Measurements from ENCODE around the gene RIPK4. TPM values are rescaled to one million over a fixed set of nuclear protein-coding genes. Genes with fewer than 3 reads are reported as not detected.

RIPK4 gene
- total RNA-seq, 1 donor from 2014 or later, result 0.07 TPM

DNA sequence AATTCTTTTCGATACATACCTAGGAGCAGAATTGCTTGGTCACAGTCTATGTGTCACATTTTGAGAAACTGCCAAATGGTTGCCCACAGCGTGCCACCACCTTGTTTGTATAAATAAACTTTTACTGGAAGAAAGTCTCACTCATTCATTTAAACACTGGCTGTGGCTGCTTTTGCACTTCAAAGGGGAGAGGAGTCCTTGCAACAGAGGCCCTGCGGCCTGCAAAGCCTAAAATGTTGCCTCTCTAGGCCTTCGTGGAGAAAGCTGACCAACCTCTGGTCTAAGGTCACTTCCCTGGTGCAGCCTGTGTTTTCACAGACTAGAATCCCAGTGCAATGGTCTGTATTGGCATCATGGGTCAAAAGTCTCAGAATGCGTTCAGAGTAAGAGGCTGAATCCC, 8.3 kb downstream of the RIPK4 start:
- intact Hi-C loops (cut with micrococcal nuclease), result no loop called here
- POLR2A ChIA-PET, result no interaction called here
- peaks cover 37% of the 10 kb centered on the region for H3K27me3 Mint-ChIP-seq
- CTCF ChIA-PET, result no interaction called here
- H3K4me1 Mint-ChIP-seq, result peaks cover 12% of the 10 kb centered on the region
- no peaks in the 10 kb centered on the region for H3K36me3 Mint-ChIP-seq (ENCODE audit: low read depth)
- ATAC-seq (ENCODE audit: low read depth) (no peak), DNase-seq (no peak)
- TF ChIP-seq, protein P1, sequence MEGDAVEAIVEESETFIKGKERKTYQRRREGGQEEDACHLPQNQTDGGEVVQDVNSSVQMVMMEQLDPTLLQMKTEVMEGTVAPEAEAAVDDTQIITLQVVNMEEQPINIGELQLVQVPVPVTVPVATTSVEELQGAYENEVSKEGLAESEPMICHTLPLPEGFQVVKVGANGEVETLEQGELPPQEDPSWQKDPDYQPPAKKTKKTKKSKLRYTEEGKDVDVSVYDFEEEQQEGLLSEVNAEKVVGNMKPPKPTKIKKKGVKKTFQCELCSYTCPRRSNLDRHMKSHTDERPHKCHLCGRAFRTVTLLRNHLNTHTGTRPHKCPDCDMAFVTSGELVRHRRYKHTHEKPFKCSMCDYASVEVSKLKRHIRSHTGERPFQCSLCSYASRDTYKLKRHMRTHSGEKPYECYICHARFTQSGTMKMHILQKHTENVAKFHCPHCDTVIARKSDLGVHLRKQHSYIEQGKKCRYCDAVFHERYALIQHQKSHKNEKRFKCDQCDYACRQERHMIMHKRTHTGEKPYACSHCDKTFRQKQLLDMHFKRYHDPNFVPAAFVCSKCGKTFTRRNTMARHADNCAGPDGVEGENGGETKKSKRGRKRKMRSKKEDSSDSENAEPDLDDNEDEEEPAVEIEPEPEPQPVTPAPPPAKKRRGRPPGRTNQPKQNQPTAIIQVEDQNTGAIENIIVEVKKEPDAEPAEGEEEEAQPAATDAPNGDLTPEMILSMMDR (IDR thresholded peaks at IDR 0.05), result no peak
- H3K9me3 Mint-ChIP-seq, result no peaks in the 10 kb centered on the region
- no peak overlapping the region for H3K4me3 Mint-ChIP-seq
- H3K27ac Mint-ChIP-seq, result no peak overlapping the region

DNA sequence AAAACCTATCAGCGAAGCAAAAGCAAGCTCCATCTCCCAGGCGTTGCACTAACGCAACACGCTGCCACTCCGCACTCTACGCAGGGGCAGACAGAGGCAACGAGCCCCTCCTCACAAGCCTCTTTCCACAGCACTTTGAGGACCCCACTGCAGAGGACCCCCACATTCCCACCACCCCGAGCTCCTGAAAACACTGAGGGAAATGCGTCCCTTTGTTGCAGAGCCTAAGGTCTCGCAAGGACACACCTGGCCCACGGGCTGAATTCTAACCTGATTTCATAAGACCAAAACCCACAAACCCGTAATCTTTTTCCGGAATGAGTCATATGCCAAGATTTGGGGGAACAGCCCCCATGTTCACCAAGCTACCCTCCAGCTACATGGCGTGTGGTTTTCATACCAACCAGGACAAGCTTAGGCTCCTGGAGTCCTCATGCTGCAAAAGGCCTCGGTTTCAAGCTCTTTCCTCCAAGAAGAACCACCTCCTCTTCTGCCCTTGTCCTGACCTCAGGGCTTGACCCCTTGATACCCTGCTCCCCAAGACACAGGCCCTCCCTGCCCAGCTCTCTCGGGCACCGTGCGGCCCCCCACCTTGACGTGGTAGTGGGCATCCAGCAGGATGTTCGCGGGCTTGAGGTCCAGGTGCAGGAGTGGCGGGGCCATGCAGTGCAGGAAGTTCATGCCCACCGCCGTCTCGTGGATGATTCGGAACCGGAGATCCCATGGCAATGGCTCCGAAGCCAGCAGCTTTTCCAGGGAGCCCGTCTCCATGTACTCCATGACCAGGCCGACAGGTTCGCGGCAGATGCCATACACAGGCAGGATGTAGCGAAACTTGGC, 10.7 kb downstream of the RIPK4 start:
- no peak for ATAC-seq (ENCODE audit: low read depth)
- no peak overlapping the region for H3K4me3 Mint-ChIP-seq
- TF ChIP-seq, protein P1 (IDR thresholded peaks at IDR 0.05), result no peak
- peaks cover 3% of the 10 kb centered on the region for H3K4me1 Mint-ChIP-seq
- ChIA-PET CTCF (no interaction called here), POLR2A (no interaction called here)
- no peak overlapping the region for H3K27ac Mint-ChIP-seq
- no peaks in the 10 kb centered on the region for H3K9me3 Mint-ChIP-seq
- H3K27me3 Mint-ChIP-seq, result peaks cover 17% of the 10 kb centered on the region
- no peaks in the 10 kb centered on the region for H3K36me3 Mint-ChIP-seq (ENCODE audit: low read depth)
- intact Hi-C loops (cut with micrococcal nuclease), result no loop called here
- no peak for DNase-seq

DNA sequence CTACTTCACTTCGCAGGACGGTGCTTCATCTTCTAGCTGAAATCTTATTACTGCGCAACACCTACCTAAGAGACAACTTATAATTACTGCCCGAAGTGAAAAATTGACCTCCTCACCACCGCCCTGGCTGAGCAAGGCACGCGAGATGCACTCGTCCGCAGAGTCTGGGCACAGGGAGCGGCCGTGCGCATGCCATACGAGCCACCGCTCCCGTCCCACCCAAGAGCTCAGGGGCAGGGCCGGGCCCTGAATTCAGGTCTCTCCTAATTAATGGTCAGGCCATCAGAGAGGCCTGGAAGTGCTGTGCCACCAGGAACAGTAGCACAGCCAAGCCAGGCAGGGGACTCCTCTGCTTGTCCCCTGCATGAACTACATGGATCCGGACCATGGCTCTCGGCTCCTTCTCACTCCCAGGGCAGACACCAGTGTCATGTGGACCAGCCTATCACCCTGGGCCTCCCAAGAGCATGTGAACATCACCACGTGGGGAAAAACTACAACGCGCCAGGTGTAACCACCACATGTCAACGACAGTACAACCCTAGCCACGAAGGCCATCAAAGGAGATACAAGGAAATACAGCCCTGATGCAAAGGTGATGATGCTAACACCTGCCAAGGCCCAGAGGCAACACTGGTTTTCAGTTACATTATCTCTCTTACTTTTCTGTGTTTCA, 11.5 kb downstream of the RIPK4 start:
- Mint-ChIP-seq H3K9me3 (no peaks in the 10 kb centered on the region), H3K4me3 (no peak overlapping the region), H3K36me3 (ENCODE audit: low read depth) (no peaks in the 10 kb centered on the region), H3K4me1 (no peaks in the 10 kb centered on the region), H3K27me3 (peaks cover 9% of the 10 kb centered on the region), H3K27ac (no peak overlapping the region)
- intact Hi-C loops (cut with micrococcal nuclease), result no loop called here
- TF ChIP-seq, protein P1 (IDR thresholded peaks at IDR 0.05), result no peak
- ChIA-PET POLR2A (no interaction called here), CTCF (no interaction called here)
- ATAC-seq (ENCODE audit: low read depth) (no peak), DNase-seq (no peak)

DNA sequence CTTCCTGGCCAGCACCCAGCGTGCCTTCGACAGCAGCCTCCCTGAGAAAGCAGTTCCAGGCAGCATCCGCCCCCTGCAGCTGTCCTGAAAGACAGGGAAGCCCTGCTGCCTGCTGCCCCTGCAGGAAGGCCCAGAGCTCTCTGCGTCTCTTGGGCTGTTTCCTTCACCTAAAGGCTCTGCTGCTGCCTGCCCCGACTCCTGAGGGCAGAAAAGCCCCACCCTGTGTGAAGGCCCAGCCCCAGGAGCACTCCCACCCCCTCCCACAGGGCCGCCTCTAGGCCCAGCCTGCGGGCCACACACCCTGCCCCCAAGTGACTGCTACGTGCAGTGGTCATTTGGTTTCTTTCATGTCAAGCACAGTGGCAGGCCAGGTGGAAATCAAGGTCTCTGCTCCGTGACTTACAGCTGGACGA, 12.4 kb downstream of the RIPK4 start:
- Mint-ChIP-seq H3K36me3 (ENCODE audit: low read depth) (no peaks in the 10 kb centered on the region), H3K27ac (no peak overlapping the region), H3K4me1 (no peaks in the 10 kb centered on the region), H3K9me3 (no peaks in the 10 kb centered on the region), H3K4me3 (no peak overlapping the region), H3K27me3 (peaks cover under 1% of the 10 kb centered on the region)
- no peak for ATAC-seq (ENCODE audit: low read depth)
- ChIA-PET POLR2A (no interaction called here), CTCF (no interaction called here)
- intact Hi-C loops (cut with micrococcal nuclease), result no loop called here
- DNase-seq, result no peak
- TF ChIP-seq, protein P1 (IDR thresholded peaks at IDR 0.05), result no peak

DNA sequence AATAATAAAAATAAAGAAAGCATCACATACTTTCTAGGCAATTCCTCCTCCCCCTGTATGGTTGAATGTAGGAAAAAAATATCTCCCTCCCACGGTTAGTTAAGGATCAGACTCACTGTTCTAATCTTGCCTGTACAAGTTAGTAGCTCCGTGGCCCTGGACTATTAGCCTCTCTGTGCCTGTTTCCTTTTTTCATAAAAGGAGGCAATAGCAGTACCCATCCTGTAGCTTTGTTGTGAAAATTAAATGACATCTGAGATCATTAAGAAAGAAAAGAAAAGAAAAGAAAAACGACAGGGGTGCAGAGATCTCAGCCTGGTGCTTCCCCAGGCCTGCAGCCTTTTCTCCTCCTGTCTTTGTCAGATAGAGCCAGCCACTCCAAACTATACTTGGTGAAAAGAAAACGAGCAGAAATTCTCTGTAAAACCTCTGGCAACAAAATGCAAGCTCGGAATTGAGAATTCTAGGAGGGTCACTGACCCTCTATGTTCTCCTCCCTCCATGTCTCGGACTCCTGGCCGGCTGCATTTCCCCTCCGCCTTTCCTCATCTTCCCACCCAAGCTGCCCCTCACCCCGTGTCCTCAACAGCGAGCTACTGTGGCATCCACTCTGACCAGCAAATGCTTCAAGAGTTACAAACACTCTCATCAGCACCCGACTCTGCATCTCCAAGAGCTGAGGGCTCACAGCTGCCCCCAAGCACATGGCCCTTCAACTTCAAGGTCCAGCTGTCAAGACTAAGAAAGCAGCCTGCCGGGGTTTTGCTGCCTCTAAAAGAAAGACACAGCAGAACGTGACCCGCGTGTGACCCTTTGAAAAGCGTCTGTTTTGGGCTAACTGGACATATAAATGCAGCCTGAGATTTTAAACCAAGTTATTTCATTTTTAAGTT, 13.6 kb downstream of the RIPK4 start:
- DNase-seq, result no peak
- POLR2A ChIA-PET, result no interaction called here
- CTCF ChIA-PET, result no interaction called here

More for the DNA sequence above, 13.6 kb downstream of the RIPK4 start:
- Mint-ChIP-seq H3K27me3 (no peaks in the 10 kb centered on the region), H3K9me3 (no peaks in the 10 kb centered on the region), H3K4me3 (no peak overlapping the region), H3K36me3 (ENCODE audit: low read depth) (no peaks in the 10 kb centered on the region), H3K4me1 (no peaks in the 10 kb centered on the region), H3K27ac (no peak overlapping the region)
- no peak for ATAC-seq (ENCODE audit: low read depth)
- TF ChIP-seq, protein P1 (IDR thresholded peaks at IDR 0.05), result no peak
- intact Hi-C loops (cut with micrococcal nuclease), result no loop called here

Data from activated B cell treated with CpG ODN at 0.5 μM for 24 hours (primary cell).